Measurements from ENCODE around the gene HACD4.

Gene HACD4

DNA sequence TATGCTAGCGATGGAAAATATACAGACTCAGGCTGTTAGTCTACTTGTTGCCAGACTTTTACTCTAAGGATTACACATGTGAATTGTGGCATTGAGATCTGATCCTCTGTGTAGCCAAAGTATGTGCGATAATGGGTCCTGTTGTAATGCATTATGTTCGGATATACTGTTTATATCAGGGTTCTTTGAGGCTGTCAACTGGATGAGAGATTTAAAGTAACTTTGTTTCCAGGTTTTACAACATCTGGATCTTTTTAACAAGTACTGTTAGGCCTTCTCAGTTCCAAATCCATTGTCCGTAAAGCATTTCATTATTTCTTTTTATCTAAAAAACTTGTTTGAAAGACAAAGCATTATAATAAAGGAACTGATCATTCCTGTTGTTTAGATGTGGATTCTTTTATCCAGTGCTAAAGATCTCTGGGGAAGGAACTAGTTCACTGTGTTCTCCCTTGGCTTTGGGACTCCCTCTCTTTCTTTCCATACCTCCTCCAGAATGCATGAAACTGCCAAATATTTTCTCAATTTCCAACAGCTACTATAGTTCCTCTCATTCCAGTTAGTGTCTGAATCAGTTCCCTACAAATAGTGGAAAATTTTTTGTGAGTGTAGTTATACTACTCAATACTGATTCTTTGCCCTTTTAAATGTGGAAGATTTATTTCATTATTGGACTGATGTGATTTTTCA is 68.8 kb downstream of the HACD4 start:
- DNase-seq: no peak

- no peak for DNase-seq
Observed at GRCh38 chr9:20950707-20951106, 80.7 kb downstream of the HACD4 start.
